GM12873 (cell line): Measurements from ENCODE around the gene SMYD5.

Experiments
- TF ChIP-seq, protein P1 (sequence below): IDR thresholded peaks from 2 replicates; pipeline ENCODE4 v1.5.1; 2012; ENCODE audit warnings: low read depth, mild to moderate bottlenecking, moderate library complexity, low read length, control low read depth; ENCODE audit not compliant: insufficient read depth; ENCODE audit errors: missing control alignments

The SMYD5 gene

DNA sequence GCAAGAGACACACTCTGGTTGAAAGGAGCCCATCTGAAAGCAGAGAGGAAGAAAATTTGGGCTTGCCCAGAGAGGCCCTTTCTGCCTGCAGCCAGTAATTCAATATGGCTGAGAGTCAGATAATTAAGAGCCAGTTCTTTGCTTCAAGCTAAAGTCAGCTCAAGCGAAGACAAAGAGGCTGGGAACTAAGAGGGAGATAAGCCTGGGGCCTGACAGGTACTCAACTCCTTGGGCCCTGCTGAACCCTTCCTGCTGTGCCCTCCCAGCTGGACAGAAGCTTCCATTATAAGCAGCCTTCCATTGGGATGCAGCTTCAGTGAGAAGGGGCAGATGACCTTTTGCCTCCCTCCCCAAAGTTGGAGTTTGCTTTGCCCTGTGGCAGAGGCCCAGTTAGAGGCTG is 58.2 kb downstream of the SMYD5 start:
- TF ChIP-seq, protein P1, sequence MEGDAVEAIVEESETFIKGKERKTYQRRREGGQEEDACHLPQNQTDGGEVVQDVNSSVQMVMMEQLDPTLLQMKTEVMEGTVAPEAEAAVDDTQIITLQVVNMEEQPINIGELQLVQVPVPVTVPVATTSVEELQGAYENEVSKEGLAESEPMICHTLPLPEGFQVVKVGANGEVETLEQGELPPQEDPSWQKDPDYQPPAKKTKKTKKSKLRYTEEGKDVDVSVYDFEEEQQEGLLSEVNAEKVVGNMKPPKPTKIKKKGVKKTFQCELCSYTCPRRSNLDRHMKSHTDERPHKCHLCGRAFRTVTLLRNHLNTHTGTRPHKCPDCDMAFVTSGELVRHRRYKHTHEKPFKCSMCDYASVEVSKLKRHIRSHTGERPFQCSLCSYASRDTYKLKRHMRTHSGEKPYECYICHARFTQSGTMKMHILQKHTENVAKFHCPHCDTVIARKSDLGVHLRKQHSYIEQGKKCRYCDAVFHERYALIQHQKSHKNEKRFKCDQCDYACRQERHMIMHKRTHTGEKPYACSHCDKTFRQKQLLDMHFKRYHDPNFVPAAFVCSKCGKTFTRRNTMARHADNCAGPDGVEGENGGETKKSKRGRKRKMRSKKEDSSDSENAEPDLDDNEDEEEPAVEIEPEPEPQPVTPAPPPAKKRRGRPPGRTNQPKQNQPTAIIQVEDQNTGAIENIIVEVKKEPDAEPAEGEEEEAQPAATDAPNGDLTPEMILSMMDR, result no peak
